RWPE1 (cell line): ENCODE results near the gene MVK.

Experiments used
- CTCF ChIA-PET: fragments of 350-600 bp; sonication (Branson Sonifier 250); formaldehyde crosslinking; extraction: SDS; loops from one replicate; lab custom pipeline; 2021; lab: Yijun Ruan, JAX
- POLR2A ChIA-PET: fragments of 400-600 bp; formaldehyde crosslinking; extraction: SDS; loops from one replicate; lab custom pipeline; 2020; ENCODE audit warnings: antibody characterized with exemption; ENCODE audit not compliant: low non-redundant PET; lab: Yijun Ruan, JAX
- DNase-seq: peaks from one replicate; pipeline ENCODE4 v3.0.0; 2012; ENCODE audit warnings: low spot score
- H3K27ac ChIP-seq: fragments of 450-650 bp; 2 replicates; pipeline ENCODE4 v1.5.1; 2017
- TF ChIP-seq, protein P1 (sequence below): fragments of 450-650 bp; conservative IDR thresholded peaks from 2 replicates; pipeline ENCODE4 v1.5.1; 2017; ENCODE audit warnings: low read depth, mild to moderate bottlenecking

MVK gene

DNA sequence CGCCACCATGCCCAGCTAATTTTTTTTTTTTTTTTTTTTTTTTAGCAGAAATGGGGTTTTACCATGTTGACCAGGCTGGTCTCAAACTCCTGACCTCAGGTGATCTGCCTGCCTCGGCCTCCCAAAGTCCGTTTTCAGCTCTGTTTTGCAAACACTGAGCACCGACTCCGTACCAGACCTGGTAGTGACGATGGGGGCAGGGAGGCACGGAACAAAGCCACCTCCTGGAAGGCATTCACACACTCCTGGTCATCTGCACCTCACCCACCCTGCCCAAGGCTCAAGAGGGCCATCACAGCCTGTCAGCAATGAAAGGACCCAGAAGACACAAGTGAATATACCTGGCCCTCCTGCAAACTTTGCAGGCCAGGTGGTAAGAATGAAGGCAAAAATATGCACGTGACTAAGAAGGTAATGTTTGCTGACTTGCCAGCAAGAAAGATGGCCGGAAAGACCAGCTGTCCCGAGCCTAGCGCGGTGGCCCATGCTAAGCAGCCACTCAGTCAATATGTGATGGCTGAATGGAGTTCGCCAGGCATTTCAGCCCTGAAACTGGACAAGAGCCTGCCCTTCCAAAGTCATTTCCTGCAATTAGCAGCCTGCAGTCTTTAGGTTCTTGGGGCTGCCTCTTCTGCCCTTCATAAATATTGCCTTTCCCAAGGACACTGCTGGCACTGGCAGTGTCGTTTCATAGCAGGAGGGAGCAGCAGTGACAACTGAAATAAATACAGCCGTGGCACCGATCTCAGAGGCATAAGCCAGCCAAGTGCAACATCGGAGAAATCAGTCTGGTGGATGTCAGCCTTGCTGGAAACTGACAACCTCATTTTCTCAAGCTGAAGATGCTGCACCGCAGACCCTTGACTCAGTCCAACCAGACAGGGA is 17.9 kb upstream of the MVK start:
- POLR2A ChIA-PET: no interaction called here
- CTCF ChIA-PET: interaction anchor here (0.6 kb wide), 1 partner anchor 162 kb away, joined by 3 read pairs; no protein-coding TSS in a partner anchor
- TF ChIP-seq, protein P1, sequence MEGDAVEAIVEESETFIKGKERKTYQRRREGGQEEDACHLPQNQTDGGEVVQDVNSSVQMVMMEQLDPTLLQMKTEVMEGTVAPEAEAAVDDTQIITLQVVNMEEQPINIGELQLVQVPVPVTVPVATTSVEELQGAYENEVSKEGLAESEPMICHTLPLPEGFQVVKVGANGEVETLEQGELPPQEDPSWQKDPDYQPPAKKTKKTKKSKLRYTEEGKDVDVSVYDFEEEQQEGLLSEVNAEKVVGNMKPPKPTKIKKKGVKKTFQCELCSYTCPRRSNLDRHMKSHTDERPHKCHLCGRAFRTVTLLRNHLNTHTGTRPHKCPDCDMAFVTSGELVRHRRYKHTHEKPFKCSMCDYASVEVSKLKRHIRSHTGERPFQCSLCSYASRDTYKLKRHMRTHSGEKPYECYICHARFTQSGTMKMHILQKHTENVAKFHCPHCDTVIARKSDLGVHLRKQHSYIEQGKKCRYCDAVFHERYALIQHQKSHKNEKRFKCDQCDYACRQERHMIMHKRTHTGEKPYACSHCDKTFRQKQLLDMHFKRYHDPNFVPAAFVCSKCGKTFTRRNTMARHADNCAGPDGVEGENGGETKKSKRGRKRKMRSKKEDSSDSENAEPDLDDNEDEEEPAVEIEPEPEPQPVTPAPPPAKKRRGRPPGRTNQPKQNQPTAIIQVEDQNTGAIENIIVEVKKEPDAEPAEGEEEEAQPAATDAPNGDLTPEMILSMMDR: no peak
- no peak overlapping the region for H3K27ac ChIP-seq
- DNase-seq: no peak

DNA sequence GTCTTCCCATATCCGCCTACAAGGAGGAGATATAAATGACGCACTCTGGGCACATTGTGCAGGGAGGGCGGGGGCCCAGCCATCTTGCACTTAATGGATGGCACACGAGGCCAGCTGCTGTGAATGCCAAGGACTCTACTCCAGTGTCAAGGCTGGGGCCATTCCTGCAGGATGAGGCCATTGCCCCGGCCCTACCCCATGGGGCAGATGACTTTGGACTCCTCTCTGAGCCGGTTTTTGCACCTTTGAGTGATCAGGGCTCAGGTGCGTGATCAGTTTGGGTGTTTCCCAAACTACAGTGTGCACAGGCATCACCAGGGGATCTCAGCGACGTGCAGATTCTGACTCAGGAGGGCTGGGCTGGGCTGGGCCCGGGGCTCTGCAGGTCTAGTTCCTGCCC is 16.4 kb upstream of the MVK start:
- CTCF ChIA-PET: no interaction called here
- H3K27ac ChIP-seq: no peak overlapping the region
- POLR2A ChIA-PET: no interaction called here
- TF ChIP-seq, protein P1: no peak
- no peak for DNase-seq

DNA sequence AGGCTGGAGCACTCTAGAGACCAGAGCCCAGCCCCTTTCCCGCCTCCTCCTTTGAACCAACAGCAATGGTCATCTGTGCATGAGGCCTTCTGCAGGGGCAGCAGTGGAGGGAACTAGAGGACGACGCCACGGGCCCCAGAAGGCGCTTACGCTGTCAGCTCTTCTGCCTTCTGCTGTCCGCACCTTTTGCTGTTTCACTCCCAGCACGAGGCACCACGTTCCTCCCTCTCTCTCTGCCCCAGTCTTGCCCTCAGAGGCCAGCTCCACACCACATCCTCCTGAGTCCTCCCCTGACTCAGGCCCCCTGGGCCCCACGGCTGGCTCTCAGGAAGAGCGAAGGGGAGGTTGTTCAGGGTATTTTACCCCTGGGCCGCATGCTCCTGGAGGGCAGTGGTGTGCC is 15.8 kb upstream of the MVK start:
- TF ChIP-seq, protein P1: no peak
- POLR2A ChIA-PET: no interaction called here
- no peak for DNase-seq
- H3K27ac ChIP-seq: no peak overlapping the region; the same call in 1 of the 2 replicates
- CTCF ChIA-PET: no interaction called here

DNA sequence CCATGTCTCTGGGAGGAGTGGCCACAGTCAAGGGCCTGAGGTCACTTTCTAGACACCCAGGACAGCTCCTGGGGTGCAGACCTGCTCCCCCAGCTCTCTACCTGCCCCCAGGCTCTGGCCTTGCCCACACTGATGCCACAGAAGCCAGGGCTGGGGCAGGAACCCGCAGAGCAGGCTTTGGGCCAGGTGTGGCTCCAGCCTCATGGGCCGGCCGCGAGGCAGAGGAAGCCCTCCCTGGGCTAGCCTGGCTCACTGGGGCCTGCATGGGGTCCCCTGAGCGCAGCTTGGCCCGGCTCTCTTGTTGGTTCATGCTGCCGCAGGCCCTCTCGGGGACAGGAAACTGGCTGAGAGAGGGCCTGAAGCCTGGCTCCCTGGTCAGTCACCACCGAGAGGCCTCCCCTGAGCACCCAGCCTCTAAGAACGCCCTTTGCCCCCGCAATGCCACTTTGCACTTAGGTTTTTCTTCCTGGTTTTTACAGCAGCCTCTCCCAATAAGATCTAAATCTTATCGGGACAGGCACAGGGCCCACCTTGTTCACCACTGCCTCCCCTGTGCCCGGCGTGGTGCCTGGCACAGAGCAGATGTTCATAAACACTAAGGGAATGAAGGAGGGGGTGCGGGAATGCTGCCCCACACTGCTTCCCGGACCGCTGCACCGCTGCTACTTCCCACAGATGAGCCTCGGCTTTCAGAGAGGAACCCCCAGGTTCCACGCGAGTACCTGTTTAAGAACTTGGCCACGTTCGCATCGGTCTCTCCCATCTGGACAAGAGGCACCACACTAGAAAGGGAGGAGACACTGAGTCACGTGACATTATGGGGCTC is 15.0 kb upstream of the MVK start:
- TF ChIP-seq, protein P1: no peak
- DNase-seq: no peak
- ChIA-PET POLR2A (no interaction called here), CTCF (no interaction called here)
- no peak overlapping the region; the same call in 1 of the 2 replicates for H3K27ac ChIP-seq

GRCh38 chr12:109559200-109559505 is 14.4 kb upstream of the MVK start:
- TF ChIP-seq, protein P1: no peak
- H3K27ac ChIP-seq: no peak overlapping the region
- POLR2A ChIA-PET: no interaction called here
- no peak for DNase-seq
- CTCF ChIA-PET: interaction anchor here (0.6 kb wide), 1 partner anchor 51 kb away, joined by 4 read pairs; no protein-coding TSS in a partner anchor

- H3K27ac ChIP-seq: no peak overlapping the region
- CTCF ChIA-PET: interaction anchor here (0.6 kb wide), 1 partner anchor 52 kb away, joined by 4 read pairs; no protein-coding TSS in a partner anchor
- TF ChIP-seq, protein P1: no peak
- POLR2A ChIA-PET: no interaction called here
- no peak for DNase-seq
Measured at GRCh38 chr12:109559601-109560000, 14.0 kb upstream of the MVK start.
